PC-3 (cell line): ENCODE data around the gene REC8.

Experiments used
- EZH2phosphoT487 ChIP-seq: fragments of 300-600 bp; sonication (generic); IDR thresholded peaks from 2 replicates; pipeline ENCODE4 v1.6.1; 2018; ENCODE audit warnings: mild to moderate bottlenecking, antibody characterized with exemption, low read length, borderline replicate concordance
- TF ChIP-seq, protein P1 (sequence below): fragments of 300-600 bp; sonication (generic); conservative IDR thresholded peaks from 2 replicates; pipeline ENCODE4 v1.5.1; 2017; ENCODE audit warnings: antibody characterized with exemption, low read depth, mild to moderate bottlenecking, low read length

DNA sequence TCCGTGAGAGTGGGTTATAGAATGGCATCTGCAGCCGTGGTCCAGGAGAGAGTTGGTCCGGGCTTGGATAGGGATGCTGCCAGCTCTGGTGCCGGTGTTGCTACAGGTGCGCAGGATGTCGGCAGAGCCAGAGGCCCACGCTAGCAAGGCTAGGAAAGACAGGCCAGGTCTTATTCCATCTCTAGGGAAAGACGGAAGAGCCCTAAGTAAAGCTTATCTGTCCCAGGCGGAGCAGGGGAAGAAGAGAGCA lies 36.4 kb upstream of the REC8 start:
- TF ChIP-seq, protein P1, sequence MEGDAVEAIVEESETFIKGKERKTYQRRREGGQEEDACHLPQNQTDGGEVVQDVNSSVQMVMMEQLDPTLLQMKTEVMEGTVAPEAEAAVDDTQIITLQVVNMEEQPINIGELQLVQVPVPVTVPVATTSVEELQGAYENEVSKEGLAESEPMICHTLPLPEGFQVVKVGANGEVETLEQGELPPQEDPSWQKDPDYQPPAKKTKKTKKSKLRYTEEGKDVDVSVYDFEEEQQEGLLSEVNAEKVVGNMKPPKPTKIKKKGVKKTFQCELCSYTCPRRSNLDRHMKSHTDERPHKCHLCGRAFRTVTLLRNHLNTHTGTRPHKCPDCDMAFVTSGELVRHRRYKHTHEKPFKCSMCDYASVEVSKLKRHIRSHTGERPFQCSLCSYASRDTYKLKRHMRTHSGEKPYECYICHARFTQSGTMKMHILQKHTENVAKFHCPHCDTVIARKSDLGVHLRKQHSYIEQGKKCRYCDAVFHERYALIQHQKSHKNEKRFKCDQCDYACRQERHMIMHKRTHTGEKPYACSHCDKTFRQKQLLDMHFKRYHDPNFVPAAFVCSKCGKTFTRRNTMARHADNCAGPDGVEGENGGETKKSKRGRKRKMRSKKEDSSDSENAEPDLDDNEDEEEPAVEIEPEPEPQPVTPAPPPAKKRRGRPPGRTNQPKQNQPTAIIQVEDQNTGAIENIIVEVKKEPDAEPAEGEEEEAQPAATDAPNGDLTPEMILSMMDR = no peak
- no peak for TF ChIP-seq EZH2phosphoT487
